ENCODE measurements around the gene ASB6. TPM values are rescaled to one million over a fixed set of nuclear protein-coding genes. Genes with fewer than 3 reads are reported as not detected.

The ASB6 gene
- polyA plus RNA-seq, 1 of the 3 experiments (the other 2 are of a cell fraction): 35.9 TPM

DNA sequence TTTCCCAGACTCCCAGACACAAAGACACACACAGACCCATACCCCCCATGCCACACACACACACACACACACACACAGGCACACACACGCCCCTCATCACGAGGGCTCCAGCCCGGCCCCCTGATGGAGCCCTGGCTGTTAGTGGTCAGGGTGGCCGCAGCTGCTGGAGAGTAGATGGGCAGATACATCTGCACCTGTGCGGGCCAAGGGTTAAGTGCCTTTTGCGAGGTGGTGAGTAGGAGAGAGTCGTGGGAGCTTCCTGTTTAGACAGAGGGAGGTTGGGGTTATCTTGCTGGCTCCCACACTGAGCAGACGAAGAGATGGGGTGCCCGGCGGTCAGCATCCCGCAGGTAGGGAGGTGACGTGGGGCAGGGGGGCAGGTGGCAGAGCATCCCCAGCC, 31.7 kb upstream of the ASB6 start:
- 84% methylated on average over 12 of the region's 12 CpGs for WGBS (ENCODE audit: low lambda C conversion rate)
- H4K20me1 ChIP-seq (ENCODE audit: insufficient read depth): no peaks in the 10 kb centered on the region
- peaks cover 3% of the 10 kb centered on the region for H3F3A ChIP-seq (replicated peaks; ENCODE audit: insufficient read depth)
- ChIA-PET POLR2A (interaction anchor here (1.0 kb wide), 1 partner anchor 33 kb away, joined by 3 read pairs; no protein-coding TSS in a partner anchor), CTCF (interaction anchor here (0.6 to 4.2 kb wide), 9 partner anchors 23 to 585 kb away, joined by 3 to 36 read pairs (median 5); partner anchors contain the start of gene C9orf50)
- H2AFZ ChIP-seq (ENCODE audit: low read depth): no peak overlapping the region
- H3K4me1 ChIP-seq (ENCODE audit: control insufficient read depth in 1 of 2, insufficient read depth in 2 of 2, low read depth in 1 of 2, low read length in 1 of 2): peaks cover 0 to 42% of the 10 kb centered on the region in 2 experiments; a peak in 2 of 4 replicates
- no peak overlapping the region for H3K4me2 ChIP-seq
- no peaks in the 10 kb centered on the region for H3K9me3 ChIP-seq
- DNase-seq: peak; percentile 63
- peaks cover 14% of the 10 kb centered on the region; the same call in 1 of the 2 replicates for H3K27me3 ChIP-seq (ENCODE audit: insufficient read depth)
- TF ChIP-seq FOXJ3 (CRISPR knock-in tag; IDR thresholded peaks at IDR 0.05) (no peak), NRF1 (IDR thresholded peaks at IDR 0.05; ENCODE audit: low read depth, low read length) (no peak)
- H3K9ac ChIP-seq: no peak overlapping the region
- peak overlapping the region in 1 of 2 experiments; percentile 86; a peak in 1 of 4 replicates for H3K27ac ChIP-seq (ENCODE audit: low read depth in 2 of 2, low read length in 1 of 2)
- no peaks in the 10 kb centered on the region for H3K79me2 ChIP-seq (ENCODE audit: insufficient read depth)
- no peaks in the 10 kb centered on the region for H3K36me3 ChIP-seq (replicated peaks in 1 of 2; ENCODE audit: control insufficient read depth in 1 of 2, insufficient read depth in 2 of 2, low read length in 1 of 2)
- H3K9me2 ChIP-seq: no peaks in the 10 kb centered on the region
- no peak overlapping the region for H3K4me3 ChIP-seq (ENCODE audit: low read depth in 2 of 2, low read length in 1 of 2)

DNA sequence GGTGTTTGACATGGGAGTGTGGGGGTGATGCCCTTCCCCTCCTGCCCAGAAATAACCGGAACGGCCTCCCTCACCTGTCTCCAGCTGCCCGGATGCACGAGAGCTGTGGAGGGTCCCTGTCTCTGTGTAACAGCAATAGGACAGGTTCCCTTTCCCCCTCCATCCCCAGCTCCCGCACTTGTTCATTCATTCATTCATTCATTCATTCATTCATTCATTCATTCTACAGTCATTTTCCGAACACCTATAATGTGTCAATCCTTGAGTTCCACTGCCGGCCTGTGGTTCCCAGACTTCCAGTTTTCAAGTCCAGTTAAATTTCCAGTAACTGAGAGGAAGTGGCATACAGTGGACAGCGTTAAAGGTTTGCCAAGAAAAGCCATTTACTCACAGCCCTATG, 30.8 kb upstream of the ASB6 start:
- H3K4me3 ChIP-seq (ENCODE audit: low read depth in 2 of 2, low read length in 1 of 2): no peak overlapping the region
- CTCF ChIA-PET: interaction anchor here (0.6 to 3.0 kb wide), 5 partner anchors 24 to 584 kb away, joined by 3 to 10 read pairs (median 4); no protein-coding TSS in a partner anchor
- no peaks in the 10 kb centered on the region for H3K79me2 ChIP-seq (ENCODE audit: insufficient read depth)
- H3K4me1 ChIP-seq (ENCODE audit: control insufficient read depth in 1 of 2, insufficient read depth in 2 of 2, low read depth in 1 of 2, low read length in 1 of 2): peaks cover 0 to 43% of the 10 kb centered on the region in 2 experiments; a peak in 2 of 4 replicates
- POLR2A ChIA-PET: interaction anchor here (1.0 kb wide), 1 partner anchor 33 kb away, joined by 3 read pairs; no protein-coding TSS in a partner anchor
- no peaks in the 10 kb centered on the region for H3K36me3 ChIP-seq (replicated peaks in 1 of 2; ENCODE audit: control insufficient read depth in 1 of 2, insufficient read depth in 2 of 2, low read length in 1 of 2)
- H4K20me1 ChIP-seq (ENCODE audit: insufficient read depth): no peaks in the 10 kb centered on the region
- no peak for DNase-seq
- WGBS (ENCODE audit: low lambda C conversion rate): 87% methylated on average over 7 of the region's 8 CpGs
- no peak overlapping the region for H3K4me2 ChIP-seq
- H3K9me2 ChIP-seq: no peaks in the 10 kb centered on the region
- H3F3A ChIP-seq (replicated peaks; ENCODE audit: insufficient read depth): peaks cover 3% of the 10 kb centered on the region
- H3K9ac ChIP-seq: no peak overlapping the region
- no peak overlapping the region for H3K27ac ChIP-seq (ENCODE audit: low read depth in 2 of 2, low read length in 1 of 2)
- H3K27me3 ChIP-seq (ENCODE audit: insufficient read depth): peaks cover 14% of the 10 kb centered on the region; the same call in 1 of the 2 replicates
- no peaks in the 10 kb centered on the region for H3K9me3 ChIP-seq
- no peak overlapping the region for H2AFZ ChIP-seq (ENCODE audit: low read depth)
- no peak for TF ChIP-seq NRF1 (IDR thresholded peaks at IDR 0.05; ENCODE audit: low read depth, low read length)
- no peak for TF ChIP-seq RCOR1 (IDR thresholded peaks at IDR 0.05; ENCODE audit: low read length)
- TF ChIP-seq, protein P1, sequence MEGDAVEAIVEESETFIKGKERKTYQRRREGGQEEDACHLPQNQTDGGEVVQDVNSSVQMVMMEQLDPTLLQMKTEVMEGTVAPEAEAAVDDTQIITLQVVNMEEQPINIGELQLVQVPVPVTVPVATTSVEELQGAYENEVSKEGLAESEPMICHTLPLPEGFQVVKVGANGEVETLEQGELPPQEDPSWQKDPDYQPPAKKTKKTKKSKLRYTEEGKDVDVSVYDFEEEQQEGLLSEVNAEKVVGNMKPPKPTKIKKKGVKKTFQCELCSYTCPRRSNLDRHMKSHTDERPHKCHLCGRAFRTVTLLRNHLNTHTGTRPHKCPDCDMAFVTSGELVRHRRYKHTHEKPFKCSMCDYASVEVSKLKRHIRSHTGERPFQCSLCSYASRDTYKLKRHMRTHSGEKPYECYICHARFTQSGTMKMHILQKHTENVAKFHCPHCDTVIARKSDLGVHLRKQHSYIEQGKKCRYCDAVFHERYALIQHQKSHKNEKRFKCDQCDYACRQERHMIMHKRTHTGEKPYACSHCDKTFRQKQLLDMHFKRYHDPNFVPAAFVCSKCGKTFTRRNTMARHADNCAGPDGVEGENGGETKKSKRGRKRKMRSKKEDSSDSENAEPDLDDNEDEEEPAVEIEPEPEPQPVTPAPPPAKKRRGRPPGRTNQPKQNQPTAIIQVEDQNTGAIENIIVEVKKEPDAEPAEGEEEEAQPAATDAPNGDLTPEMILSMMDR (IDR thresholded peaks at IDR 0.05): no peak
- TF ChIP-seq, protein P2, sequence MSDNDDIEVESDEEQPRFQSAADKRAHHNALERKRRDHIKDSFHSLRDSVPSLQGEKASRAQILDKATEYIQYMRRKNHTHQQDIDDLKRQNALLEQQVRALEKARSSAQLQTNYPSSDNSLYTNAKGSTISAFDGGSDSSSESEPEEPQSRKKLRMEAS (IDR thresholded peaks at IDR 0.05; ENCODE audit: low read depth): no peak
- no peak for TF ChIP-seq FOSL2 (IDR thresholded peaks at IDR 0.05; ENCODE audit: borderline replicate concordance, low read depth)
- no peak for TF ChIP-seq JUND (IDR thresholded peaks at IDR 0.05)
- TF ChIP-seq, protein P3, sequence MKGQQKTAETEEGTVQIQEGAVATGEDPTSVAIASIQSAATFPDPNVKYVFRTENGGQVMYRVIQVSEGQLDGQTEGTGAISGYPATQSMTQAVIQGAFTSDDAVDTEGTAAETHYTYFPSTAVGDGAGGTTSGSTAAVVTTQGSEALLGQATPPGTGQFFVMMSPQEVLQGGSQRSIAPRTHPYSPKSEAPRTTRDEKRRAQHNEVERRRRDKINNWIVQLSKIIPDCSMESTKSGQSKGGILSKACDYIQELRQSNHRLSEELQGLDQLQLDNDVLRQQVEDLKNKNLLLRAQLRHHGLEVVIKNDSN (IDR thresholded peaks at IDR 0.05; ENCODE audit: borderline replicate concordance, low read depth): no peak
- TF ChIP-seq TAF1 (IDR thresholded peaks at IDR 0.05; ENCODE audit: borderline replicate concordance, low read depth, low read length): no peak
- TF ChIP-seq MEF2A (IDR thresholded peaks at IDR 0.05; ENCODE audit: borderline replicate concordance, low read depth): no peak
- no peak for TF ChIP-seq SIN3A (IDR thresholded peaks at IDR 0.05; ENCODE audit: borderline replicate concordance, low read depth, low read length)
- no peak for TF ChIP-seq POLR2AphosphoS5 (IDR thresholded peaks at IDR 0.05; ENCODE audit: low read depth, low read length)
- TF ChIP-seq PBX3 (IDR thresholded peaks at IDR 0.05): no peak
- TF ChIP-seq YY1 (IDR thresholded peaks at IDR 0.05; ENCODE audit: low read depth): no peak
- no peak for TF ChIP-seq CHD2 (IDR thresholded peaks at IDR 0.05; ENCODE audit: low read length, partially characterized antibody)
- TF ChIP-seq RAD21 (IDR thresholded peaks at IDR 0.05; ENCODE audit: low read length): no peak
- TF ChIP-seq, protein P4, sequence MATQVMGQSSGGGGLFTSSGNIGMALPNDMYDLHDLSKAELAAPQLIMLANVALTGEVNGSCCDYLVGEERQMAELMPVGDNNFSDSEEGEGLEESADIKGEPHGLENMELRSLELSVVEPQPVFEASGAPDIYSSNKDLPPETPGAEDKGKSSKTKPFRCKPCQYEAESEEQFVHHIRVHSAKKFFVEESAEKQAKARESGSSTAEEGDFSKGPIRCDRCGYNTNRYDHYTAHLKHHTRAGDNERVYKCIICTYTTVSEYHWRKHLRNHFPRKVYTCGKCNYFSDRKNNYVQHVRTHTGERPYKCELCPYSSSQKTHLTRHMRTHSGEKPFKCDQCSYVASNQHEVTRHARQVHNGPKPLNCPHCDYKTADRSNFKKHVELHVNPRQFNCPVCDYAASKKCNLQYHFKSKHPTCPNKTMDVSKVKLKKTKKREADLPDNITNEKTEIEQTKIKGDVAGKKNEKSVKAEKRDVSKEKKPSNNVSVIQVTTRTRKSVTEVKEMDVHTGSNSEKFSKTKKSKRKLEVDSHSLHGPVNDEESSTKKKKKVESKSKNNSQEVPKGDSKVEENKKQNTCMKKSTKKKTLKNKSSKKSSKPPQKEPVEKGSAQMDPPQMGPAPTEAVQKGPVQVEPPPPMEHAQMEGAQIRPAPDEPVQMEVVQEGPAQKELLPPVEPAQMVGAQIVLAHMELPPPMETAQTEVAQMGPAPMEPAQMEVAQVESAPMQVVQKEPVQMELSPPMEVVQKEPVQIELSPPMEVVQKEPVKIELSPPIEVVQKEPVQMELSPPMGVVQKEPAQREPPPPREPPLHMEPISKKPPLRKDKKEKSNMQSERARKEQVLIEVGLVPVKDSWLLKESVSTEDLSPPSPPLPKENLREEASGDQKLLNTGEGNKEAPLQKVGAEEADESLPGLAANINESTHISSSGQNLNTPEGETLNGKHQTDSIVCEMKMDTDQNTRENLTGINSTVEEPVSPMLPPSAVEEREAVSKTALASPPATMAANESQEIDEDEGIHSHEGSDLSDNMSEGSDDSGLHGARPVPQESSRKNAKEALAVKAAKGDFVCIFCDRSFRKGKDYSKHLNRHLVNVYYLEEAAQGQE (IDR thresholded peaks at IDR 0.05; ENCODE audit: low read depth, low read length): no peak
- TF ChIP-seq MXI1 (IDR thresholded peaks at IDR 0.05; ENCODE audit: low read depth, low read length): no peak
- TF ChIP-seq ELF1 (IDR thresholded peaks at IDR 0.05): no peak
- TF ChIP-seq NFIC (IDR thresholded peaks at IDR 0.05; ENCODE audit: borderline replicate concordance): no peak
